Esophagus squamous epithelium (tissue), 5 donors: ENCODE data around the gene TNNI2. TPM values are rescaled to one million over a fixed set of nuclear protein-coding genes. Genes with fewer than 3 reads are reported as not detected.

Source experiments
- DNase-seq: peaks from one replicate; lab custom pipeline; 2025; lab: John Stamatoyannopoulos, UW
- H3K27ac ChIP-seq, 4 donors: fragments of 200-600 bp; sonication (generic); one replicate each; pipeline ENCODE4 v1.5.1; 2016 to 2019; ENCODE audit warnings: mild to moderate bottlenecking in 1 of 4
- H3K27me3 ChIP-seq, 4 donors: fragments of 200-600 bp; sonication (generic); 1 replicate in 3 of 4; 2 replicates in 1 of 4; pipeline versions ENCODE4 v1.5.1 to v1.6.0; 2017 to 2021; ENCODE audit warnings: antibody characterized with exemption in 1 of 4
- H3K36me3 ChIP-seq, 3 donors: fragments of 200-600 bp; sonication (generic); one replicate each; pipeline ENCODE4 v1.5.1; 2016 to 2019
- H3K4me1 ChIP-seq, 3 donors: fragments of 200-600 bp; sonication (generic); one replicate each; pipeline ENCODE4 v1.5.1; 2017 to 2019
- H3K4me3 ChIP-seq, 4 donors: fragments of 200-600 bp; sonication (generic); 1 replicate in 3 of 4; 2 replicates in 1 of 4; pipeline ENCODE4 v1.5.1; 2016 to 2019; ENCODE audit warnings: mild to moderate bottlenecking in 2 of 4, moderate library complexity in 1 of 4
- H3K9me3 ChIP-seq, 3 donors: fragments of 200-600 bp; sonication (generic); one replicate each; pipeline ENCODE4 v1.5.1; 2016 to 2019
- CTCF ChIP-seq, 6 experiments: fragments of 450-650 bp in 4 of 6; fragments of 200-600 bp in 2 of 6; sonication (generic) in 2 of 6; IDR thresholded peaks; one replicate each; pipeline ENCODE4 v1.5.1; 2016 to 2019; ENCODE audit warnings: antibody characterized with exemption in 6 of 6, mild to moderate bottlenecking in 4 of 6, moderate library complexity in 4 of 6
- POLR2A ChIP-seq, 4 donors: fragments of 450-650 bp; IDR thresholded peaks; one replicate each; pipeline ENCODE4 v1.6.1; 2017; ENCODE audit warnings: antibody characterized with exemption in 4 of 4, mild to moderate bottlenecking in 4 of 4, moderate library complexity in 3 of 4
- WGBS, 2 donors: methylation state at CpG; one replicate each; pipeline ENCODE4 v1.1.5; 2018; 5-methylcytosine and 5-hydroxymethylcytosine counted together
- intact Hi-C: fragments of 100-400 bp; cut with DNase I; formaldehyde crosslinking; loops from one replicate; pipeline ENCODE4 v1.15.0; 2022
- total RNA-seq, 4 donors: library from RNA; depleted of rRNA; stranded (reverse); fragments of >200 nt; gene quantifications; one replicate each; pipeline ENCODE4 v1.1.0, GENCODE V29; 2016
- donor health status: DM: yes; HTN: yes; CAD: no.

TNNI2 gene
- total RNA-seq, 4 donors from 2014 or later, result 14.7 to 23.8 (median 15.0) TPM; not detected in 1

DNA sequence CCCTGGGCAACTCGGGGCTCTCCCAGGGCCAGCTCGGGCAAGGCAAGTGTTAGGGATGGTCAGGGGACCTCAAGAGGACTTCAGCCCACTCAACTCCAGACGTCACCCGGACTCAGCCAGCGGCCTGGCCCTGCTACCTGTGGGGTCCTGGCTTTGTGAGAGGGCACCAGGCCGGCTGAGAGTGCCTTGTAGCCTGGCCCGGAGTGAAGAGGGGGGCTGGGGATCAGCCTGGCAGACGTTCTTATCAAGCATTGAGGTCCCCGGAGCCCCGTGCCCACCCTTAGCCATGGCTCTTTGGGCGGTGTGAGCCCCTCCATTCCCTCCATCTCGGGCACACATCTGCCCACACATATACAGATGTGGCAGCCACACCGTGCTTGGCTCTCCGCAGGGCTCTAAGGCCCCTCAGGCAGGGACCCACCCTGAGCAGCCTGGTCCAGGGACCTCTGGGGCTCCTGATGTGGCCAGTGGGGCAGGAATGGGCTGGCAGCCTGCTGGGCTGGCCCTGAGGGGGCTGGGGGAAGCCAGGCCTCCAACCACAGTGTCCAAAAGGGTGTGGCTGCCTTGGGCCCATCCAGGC, 29.4 kb downstream of the TNNI2 start:
- intact Hi-C loops, result no loop called here
- Histone ChIP-seq H3K27me3 (peaks cover 0 to 25% (median 0%) of the 10 kb centered on the region in 4 donors), H3K4me1 (peaks cover 44 to 100% (median 51%) of the 10 kb centered on the region in 3 donors), H3K9me3 (no peaks in the 10 kb centered on the region), H3K27ac (peak overlapping the region; percentile 33 to 91 (median 58)), H3K36me3 (no peaks in the 10 kb centered on the region), H3K4me3 (peak overlapping the region in 3 of 4 donors; percentile 42 to 51 (median 50))
- no peak for TF ChIP-seq POLR2A (IDR thresholded peaks at IDR 0.05)
- TF ChIP-seq CTCF (IDR thresholded peaks at IDR 0.05), result no peak
- WGBS, 2 donors, result 80% methylated on average over 1 of the region's 14 CpGs; no CpG with 5 or more reads in 1 of the 2 donors
- DNase-seq, result no peak

- H3K9me3 ChIP-seq, result no peaks in the 10 kb centered on the region
- peaks cover 38 to 100% (median 50%) of the 10 kb centered on the region in 3 donors for H3K4me1 ChIP-seq
- WGBS, 2 donors, result 54 to 75% methylated on average over 3 to 11 of the region's 25 CpGs
Observed at GRCh38 chr11:1868636-1869291, 30.0 kb downstream of the TNNI2 start.

DNA sequence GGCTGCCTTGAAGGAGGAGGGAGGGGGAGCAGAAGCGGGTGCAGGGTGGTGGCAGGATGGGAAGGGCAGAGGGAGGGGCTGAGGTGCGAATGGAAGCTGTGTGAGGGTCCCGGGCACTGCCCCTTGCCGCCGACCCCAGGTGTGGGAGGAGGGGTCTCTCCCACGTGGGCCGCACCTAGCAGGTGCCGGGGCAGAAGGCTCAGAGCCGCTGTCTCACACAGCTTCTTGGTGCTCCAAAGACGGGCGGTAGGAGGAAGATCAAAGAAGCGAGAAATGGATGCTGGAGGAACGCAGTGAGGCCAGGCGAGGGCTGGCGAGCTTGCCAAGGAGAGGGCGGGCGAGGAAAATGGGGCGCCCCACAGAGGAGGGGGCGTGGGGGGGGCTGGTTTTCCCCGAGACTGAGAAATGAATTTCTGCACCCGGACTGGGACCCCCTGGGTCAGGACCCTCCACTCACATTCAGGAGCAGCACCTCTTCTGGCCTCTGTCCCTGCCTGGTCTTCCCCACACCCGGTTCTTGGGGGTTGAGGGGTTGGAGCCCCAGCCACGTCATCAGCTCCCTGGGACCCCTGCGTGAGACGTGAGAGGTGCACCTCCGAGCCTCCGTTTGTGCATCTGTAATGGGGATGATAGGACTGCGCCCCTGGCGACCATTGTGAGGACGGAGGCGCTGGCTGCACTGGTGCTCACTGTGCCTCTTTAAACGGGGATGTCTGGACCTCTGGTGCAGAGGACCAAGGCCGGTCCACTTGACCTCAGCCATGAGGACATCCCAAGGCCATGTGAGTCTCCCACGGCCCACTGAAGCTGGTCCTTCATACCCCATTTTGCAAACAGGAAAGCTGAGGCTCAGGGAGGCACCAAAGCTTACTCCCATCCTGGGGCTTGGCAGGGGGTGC, 30.9 kb downstream of the TNNI2 start:
- Histone ChIP-seq H3K4me1 (peaks cover 32 to 96% (median 45%) of the 10 kb centered on the region in 3 donors), H3K27ac (peak overlapping the region; percentile 68 to 91 (median 81)), H3K36me3 (no peaks in the 10 kb centered on the region), H3K4me3 (peak overlapping the region; percentile 28 to 51 (median 46)), H3K9me3 (no peaks in the 10 kb centered on the region), H3K27me3 (peaks cover 0 to 25% (median 0%) of the 10 kb centered on the region in 4 donors)
- TF ChIP-seq CTCF (IDR thresholded peaks at IDR 0.05) (peak in 1 of 6 experiments; percentile 7), POLR2A (IDR thresholded peaks at IDR 0.05) (no peak)
- intact Hi-C loops, result no loop called here
- DNase-seq, result no peak
- 67 to 76% methylated on average over 22 to 23 of the region's 34 CpGs for WGBS, 2 donors

More at GRCh38 chr11:1868636-1869291, 30.0 kb downstream of the TNNI2 start:
- Histone ChIP-seq H3K27ac (peak overlapping the region; percentile 33 to 91 (median 78)), H3K36me3 (no peaks in the 10 kb centered on the region), H3K4me3 (peak overlapping the region in 3 of 4 donors; percentile 42 to 51 (median 50)), H3K27me3 (peaks cover 0 to 25% (median 0%) of the 10 kb centered on the region in 4 donors)
- no peak for TF ChIP-seq CTCF (IDR thresholded peaks at IDR 0.05)
- TF ChIP-seq POLR2A (IDR thresholded peaks at IDR 0.05), result peak in 1 of 4 donors; percentile 22
- no peak for DNase-seq
- intact Hi-C loops, result no loop called here

GRCh38 chr11:1870326-1870696, 31.5 kb downstream of the TNNI2 start:
- TF ChIP-seq CTCF (IDR thresholded peaks at IDR 0.05) (no peak), POLR2A (IDR thresholded peaks at IDR 0.05) (no peak)
- intact Hi-C loops, result no loop called here
- DNase-seq, result no peak
- Histone ChIP-seq H3K27ac (peak overlapping the region; percentile 68 to 91 (median 81)), H3K36me3 (no peaks in the 10 kb centered on the region), H3K4me1 (peaks cover 32 to 96% (median 45%) of the 10 kb centered on the region in 3 donors), H3K9me3 (no peaks in the 10 kb centered on the region), H3K27me3 (peaks cover 0 to 25% (median 0%) of the 10 kb centered on the region in 4 donors), H3K4me3 (peak overlapping the region; percentile 28 to 51 (median 46))
- WGBS, 2 donors, result 47 to 60% methylated on average over 1 to 5 of the region's 12 CpGs
